NCI-H1694 treated with DMSO at 0.1 percent for 48 hours (cell line): ENCODE results near the gene FASTK.

ENCODE experiments used
- DNase-seq: peaks from one replicate; lab custom pipeline; 2025; lab: John Stamatoyannopoulos, UW

The FASTK gene

DNA sequence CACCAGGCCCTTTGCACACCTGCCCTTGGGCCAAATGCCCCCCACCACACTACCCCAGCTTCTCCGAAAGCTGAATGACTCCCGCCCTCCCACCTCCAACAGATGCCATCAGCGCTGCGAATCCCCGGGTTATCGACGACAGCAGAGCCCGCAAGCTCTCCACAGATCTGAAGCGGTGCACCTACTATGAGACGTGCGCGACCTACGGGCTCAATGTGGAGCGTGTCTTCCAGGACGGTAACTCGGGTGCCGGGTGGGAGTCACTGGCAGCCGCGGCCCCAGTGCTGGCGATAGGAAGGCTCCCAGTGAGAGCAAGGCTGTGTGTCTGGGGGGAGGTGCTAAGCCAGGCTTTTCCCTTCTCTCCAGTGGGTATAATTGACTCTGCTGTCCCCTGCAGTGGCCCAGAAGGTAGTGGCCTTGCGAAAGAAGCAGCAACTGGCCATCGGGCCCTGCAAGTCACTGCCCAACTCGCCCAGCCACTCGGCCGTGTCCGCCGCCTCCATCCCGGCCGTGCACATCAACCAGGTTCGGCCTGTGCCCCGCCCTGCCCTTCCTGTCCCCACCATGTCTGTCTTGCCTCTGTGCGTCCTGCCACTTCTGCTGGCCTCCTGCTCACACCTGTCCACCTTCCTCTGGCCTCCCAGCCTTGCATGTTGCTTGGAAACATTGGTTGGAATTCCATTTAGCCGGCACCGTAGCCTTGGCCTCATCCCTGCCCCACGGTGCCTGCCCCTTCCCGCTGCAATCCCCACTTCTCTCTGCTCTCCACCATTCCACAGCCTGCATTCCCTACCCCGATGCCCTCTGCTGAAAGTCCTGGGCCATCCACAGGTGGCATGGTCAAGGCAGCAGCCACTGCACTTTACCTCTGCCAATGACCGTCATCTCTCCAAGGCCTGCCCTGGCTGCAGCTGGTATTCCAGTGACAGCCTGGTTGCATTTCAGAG, 37.8 kb upstream of the FASTK start:
- DNase-seq, result no peak

DNA sequence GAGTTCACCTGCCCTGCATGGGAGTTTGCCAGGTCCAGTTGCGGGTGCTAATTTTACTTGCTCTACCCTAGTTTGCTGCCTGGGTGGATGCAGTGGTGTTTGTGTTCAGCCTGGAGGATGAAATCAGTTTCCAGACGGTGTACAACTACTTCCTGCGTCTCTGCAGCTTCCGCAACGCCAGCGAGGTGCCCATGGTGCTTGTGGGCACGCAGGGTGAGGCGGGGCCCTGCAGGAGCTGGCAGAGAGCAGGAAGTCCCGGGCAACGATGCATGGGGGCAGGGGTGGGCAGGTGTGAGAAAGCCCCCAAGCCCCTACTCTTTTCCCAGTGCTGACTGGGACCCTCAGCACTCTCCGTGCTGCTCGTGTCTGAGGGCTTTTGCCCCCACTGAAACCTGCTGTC, 37.0 kb upstream of the FASTK start:
- DNase-seq, result no peak

DNA sequence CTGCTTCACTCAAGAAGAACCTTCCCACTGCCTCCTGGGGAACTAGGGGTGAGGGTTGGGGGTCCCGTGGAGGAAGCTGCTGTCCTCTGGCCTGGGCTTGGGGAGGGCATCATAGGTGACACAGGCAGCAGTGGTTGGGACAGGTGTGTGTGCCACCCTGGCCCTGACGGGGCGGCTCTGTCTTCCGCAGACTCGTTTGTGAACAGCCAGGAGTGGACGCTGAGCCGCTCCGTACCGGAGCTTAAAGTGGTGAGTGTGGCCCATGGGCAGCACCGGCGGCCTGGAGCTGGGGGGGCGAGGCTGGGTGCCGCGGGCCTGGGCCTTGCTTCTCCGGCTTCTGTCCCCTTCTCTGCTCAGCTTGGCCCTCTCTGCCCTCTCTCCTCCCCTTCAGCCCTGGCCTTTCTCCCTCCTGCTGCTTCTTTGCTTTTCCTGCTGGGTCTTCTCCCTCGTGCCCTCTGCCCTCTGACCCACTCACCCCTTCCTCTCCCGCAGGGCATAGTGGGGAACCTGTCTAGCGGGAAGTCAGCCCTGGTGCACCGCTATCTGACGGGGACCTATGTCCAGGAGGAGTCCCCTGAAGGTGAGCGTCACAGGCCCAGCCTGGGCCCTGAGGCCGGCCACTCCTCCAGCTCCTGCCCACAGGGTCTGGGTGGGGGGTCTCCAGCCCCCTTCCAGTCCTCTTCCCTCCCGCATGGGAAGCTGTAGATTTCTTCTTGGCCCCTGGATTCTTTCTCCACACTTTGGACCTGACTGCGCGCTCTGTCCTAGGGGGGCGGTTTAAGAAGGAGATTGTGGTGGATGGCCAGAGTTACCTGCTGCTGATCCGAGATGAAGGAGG, 36.2 kb upstream of the FASTK start:
- DNase-seq, result no peak

DNA sequence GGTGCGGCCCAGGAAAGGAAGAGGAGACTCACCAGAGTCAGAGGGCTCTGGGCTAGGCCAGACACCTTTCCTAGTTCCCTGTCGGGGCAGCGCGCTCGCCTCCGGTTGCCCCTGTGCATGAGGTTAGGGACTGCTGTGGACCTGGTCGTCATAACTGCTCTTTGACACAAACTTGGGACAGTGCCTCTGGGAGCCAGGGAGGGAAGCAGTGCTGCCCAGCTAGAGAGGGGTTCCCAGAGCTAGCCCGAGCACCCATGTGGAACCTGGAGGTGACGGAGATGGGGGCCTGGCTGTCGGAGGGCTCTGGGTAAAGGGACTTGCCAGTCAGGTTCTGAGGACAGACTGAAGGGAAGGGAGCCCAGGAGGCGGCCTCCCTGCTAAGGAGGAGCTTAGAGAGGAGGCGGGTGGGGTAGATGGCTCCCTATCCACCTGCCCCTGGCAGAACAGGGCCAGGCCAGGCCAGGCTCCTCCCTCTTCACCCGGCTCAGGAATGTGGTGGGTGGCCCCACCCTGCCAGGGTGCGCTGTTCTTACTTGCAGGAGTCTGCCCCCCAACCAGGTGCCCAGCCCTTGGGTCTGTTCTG, 35.3 kb upstream of the FASTK start:
- no peak for DNase-seq

DNA sequence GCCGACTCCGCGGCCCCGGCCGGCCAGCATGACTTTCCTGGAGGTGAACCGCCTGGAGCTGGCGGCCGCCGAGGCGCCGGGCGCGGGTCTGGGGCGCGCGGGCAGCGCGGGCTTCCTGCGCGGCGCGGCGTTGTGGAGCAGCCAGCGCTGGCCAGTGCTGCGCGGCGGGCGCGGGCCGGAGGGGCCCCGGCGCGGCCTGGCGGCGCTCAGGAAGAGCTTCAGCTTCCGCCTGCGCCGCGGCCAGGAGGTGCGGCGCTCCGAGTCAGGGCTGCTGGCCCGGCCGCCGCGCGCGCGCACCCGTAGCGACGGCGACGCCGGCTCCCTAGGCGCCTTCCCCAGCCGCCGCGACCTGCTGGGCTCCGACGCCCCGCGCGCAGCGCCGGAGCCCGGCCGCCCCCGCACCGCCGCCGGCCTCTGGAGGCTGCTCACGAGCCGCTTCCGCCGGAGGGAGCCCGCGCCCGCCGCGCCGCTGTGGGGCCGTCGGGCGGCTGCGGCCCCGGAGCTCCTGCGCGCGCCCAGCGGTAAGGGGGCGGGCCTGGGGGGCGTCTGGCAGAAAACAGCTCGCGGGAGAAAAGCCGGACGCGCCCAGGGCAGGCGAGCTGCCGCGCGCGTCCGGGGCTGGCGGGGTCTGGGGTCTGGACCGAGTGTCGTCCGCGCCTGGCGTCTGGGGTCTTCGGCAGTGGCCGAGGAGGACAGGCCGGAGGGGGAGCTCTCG, 34.7 kb upstream of the FASTK start:
- DNase-seq, result no peak

DNA sequence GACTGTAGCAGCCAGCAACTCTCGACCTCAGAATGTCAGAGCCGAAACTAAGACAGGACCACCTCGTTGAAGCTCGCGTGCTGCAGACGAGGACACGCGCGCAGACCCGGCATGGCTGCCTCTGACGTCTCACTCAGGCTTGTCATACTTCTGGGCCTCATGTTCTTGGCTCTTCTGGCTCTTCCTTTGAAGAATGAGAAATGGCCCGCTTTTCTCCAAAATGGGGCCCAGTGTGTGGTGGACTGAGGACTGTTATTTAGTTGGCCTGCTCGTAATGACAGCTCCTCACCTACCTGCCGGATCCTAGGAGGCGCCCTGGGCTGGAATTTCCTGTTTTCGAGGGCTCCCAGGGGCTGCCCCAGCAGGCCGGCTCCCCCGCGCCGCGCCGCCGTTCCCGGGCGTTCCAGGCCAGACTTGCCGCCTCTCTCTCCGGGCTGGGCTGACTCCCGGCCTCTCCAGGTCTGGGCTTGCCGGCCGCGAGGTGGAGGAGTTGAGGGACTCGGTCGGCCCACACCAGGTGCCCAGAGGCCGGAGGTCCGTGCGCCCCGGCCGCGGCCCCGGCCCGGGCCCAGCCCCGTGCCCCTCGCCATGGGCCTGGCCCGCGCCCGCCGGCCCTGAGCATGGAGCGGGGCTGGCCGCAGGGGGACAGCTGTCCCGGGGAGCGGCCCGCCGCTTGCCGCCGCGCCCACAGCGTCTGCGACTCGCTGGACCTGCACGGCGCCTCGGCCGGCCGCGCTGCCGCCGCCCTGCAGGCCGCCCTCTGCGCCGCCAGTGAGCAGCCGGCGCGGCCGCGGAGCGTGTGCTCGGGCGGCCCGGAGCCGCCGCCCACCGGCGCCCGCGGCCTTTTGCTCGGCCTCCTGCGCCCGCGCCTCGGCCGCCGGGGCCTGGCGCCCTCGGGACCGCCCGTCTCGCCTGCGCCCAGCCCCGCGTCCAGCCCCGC, 33.8 kb upstream of the FASTK start:
- no peak for DNase-seq

DNA sequence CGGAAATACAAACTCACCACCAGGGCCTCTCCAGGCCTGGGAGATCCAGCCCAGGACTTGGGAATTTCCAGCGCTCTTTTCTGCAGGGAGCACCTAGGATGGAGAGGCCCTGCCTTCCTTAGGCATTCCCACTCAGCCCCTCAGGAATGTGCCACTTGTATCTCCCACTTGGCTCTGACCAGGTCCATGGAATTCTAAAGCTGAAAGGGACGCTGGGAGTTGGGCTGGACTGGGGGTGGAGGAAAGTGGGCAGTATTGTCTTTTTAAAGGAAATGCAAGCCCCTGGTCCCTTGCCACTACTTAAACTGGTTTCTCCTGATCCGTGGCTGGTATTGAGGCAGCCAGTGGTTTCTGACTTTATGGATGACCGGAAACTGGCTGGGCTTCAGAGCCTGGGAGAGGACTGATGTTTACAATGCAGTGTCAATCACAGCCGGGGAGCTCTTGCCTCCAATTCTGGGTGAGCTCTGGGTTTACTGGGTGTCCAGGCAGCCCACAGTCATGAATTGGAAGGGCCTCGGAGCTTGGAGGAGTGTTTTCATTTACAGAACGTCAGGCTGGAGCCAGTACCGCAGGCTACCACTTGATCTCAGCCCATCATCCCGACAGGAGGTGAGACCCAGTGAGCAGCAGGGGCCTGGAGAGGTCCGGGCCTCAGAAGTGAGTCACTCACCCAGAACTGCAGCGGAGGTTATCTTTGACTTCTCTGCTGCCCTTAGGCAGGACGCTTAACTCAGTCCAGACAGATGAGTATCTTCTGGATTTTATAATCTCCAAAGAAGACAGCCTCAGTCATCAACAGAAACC, 32.9 kb upstream of the FASTK start:
- DNase-seq, result no peak

DNA sequence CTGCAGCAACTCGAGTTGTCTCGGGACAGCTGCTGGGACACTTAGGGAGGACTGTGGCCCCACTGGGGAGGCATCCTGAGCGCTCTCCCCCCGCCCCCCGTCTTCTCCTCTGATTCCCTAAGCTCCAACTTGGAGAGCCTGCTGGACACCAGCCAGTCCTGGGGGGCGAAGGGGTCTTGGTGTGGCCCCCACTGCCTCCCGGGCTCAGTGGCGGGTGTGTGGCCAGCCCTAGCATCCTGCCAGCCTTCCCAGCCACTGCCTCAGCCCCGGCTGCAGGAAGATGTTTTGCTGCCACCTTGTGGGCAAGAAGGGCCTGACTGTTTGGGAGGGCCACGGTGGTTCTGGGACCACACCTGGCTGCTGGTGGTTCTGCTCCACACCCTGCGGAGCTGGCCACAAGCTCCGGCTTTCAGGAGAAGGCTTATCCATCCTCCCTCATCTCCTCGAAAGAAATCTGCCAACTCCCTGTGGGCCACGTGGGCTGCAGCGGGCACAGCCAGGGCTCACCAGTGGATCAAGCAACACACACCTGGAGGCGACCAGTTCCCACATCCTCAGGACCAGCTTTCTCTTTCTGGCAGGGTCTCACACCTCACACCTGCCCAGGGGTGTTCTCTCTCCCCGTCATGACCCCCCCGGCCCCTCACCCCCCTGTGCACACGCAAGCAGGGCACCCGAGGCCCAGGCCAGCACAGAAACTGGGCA, 30.5 kb upstream of the FASTK start:
- DNase-seq, result peak; percentile 13

DNA sequence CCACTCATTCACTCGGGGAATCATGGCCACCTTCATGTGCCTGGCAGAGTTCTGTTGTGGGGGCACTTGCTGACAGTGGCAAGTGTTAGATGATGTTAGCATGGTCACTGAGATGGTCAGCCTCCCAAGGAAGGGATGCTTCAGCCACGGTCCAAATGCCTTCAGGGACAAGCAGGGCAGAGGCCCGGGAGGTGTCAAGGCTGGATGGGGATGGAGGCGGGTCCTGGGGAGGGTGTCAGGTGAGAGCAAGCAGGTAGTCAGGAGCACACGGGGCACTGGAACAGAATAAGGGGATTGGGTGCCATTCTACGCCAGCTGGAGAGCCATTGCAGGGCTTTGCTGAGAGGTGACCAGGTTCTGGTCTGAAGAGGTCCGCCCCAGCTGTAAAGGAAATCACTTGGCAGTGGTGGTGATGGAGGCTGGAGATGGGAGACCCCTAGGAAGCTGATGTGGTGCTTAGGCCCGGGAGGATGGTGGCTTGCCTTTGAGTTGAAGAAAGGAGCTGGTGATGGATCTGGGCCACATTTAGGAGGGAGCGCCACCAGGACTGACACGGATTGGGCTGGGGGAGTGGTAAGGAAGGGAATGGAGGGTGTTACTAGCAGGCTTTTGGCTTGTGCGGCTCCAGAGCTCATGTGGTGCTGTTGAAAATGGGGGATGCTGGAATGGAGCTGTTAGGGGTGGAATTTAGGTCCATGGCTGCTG, 29.8 kb upstream of the FASTK start:
- no peak for DNase-seq

DNA sequence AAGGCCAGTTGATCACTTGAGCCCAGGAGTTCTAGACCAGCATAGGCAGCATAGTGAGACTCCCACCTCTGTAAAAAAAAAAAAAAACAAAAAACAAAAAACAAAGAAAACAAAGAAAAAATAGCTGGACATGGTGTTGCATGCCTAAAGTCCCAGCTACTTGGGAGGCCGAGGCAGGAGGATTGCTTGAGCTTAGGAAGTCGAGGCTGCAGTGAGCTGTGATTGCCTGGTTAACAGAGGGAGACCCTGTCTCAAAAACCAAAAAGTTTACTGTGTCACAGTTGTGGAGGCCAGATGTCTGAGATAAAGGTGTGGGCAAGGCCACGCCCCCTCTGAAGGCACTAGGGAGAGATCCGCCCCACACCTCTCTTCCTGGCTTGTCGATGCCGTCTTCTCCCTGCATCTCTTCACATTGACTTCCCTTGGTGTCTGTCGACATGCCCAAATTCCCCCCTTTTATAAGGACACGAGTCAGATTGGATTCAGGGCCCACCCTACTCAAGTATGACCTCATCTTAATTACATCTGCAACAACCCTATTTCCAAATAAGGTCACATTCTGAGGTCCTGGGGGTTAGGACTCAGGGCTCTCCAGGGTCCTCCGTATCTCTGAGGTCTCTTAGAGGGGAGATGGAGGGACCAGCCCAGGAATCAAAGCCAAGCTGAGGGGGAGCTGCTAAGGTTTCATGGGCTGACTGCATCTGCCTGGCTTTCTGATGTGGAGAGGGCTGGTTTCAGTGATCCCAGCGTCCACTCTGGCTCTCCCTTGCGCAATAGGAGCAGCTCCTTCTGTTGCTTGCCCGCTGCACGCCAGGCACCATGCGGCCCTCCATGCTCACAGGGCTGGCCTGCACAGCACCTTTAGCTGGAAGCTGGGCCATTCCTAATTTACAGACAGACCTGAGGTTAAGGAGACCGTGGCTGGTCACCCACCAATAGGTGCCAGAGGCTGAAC, 28.8 kb upstream of the FASTK start:
- no peak for DNase-seq

DNA sequence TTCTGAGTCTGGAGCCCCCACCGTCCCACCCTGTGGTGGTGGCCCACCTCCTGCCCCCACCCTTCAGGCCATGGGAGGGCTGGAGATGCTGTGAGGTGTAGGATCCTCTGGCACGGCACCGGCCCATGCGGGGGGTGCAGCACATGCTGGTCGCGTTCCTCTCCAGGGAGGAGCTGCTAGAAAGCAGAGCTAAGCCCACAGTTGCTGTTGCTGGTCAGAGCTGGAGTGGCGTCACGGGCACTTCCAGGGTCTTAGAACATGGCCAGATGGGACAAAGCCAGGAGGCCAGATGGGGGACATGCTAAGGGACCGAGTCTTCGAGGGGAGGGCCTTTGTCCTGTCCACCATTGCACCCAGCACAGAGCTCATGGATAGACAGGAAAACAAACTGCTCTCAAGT, 27.3 kb upstream of the FASTK start:
- no peak for DNase-seq

DNA sequence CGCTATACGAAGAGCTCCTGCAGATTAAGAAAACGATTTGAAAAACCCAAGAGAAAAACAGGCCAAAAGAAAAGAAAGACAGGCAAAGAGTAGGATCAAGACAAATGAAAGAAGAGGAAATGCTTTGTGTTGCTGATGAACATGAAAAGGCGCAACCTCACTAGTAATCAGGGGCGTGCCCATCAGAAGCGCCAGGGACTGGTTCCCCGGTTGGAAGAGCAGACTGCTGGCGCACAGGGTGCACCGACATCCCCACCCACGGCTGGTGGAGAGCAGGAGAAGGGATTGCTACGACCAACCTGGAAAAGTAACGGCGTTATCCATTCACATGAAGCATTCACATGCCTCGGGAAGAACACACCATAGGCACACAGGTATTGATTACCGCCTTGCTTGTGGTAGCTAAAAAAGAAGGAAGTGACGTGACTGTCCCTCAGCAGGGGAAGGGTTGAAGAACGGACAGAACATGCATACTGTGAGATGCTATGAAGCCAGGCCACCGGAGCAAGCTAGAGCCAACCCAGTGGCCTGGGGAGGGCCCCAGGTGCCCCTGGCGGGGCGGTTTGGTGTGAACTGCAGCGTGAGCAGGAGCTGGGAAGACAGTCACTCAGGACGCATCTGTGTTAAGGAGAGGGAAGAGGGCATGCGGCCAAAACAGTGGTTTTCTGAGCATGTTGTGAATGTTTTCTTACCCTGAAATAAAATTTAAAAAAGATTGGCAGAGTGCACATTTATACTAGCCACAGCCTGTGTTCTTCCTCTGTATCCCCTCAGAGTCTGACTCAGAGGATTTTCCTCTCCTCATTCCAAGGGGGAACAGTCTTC, 24.0 kb upstream of the FASTK start:
- no peak for DNase-seq

DNA sequence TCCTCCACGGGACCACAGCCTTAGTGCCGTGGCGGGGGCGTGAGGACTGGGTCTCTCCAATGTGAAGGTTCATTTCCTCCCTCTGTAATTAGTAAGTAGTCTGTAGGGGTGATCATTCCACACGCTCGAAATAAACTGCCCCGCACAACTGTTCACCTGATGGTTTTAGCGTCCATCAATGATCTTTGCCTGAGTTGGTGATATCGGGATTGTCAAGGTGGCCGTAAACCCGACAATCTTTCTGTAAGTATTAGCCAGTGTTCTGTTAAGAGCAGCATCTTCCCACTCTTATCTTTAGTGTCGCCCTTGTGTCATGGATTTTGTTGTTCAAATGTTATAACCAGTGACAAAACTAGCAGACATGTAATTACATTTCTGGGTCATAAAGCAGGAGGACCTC, 23.4 kb upstream of the FASTK start:
- DNase-seq, result no peak

DNA sequence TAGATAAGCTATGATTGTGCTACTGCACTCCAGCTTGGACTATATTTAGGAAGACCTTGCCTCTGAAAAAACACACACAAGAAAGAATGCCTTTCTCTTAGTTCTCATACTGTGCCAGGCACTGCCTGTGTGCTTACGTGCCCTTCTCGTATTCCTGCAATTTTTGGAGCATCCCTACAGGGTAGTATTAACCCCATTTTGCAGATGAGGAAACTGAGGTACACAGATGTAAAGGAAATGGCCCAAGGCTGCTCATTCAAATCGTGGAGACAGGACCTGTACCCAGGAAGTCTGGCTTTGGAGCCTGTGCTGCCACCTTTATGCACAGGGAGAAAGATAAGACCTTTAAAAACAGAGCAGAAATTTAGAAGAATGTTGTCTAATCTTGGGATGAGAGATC, 22.4 kb upstream of the FASTK start:
- no peak for DNase-seq

DNA sequence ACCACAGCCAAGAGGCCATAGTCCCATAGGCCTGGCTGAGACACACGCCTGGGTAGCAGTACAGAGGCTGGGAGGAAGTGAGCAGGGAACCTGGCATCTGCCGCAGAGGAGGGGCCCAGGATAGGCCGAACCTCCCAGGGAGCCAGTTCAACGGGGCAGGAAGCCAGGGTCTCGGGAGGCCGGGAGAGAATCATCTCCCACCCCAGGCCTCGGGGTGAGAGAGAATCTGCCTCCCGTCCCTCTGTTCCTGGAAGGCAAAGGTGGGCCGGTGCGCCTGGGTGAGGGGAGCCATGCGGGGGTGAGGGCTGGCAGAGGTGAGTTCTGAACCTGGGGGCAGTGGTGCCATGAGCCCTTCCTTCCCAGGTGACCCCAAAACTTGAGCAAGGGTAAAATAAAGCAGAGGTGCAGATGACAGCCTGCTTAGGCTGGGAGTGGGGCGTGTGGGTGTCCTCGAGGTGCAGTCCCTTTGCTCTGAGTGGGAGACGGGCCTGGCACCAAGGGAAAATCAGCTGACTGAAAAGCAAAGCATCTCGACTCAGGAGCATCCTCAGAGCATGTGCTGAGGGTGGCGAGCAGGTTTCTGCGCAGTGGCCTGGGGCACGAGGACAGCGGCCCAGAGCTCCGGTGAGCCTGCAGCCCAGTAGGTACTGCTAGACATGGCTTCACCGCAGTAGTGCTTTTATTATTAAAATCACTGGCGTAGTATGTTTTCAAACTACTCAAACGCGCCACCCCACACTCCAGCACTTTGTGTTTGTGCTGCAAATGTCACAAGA, 21.2 kb upstream of the FASTK start:
- no peak for DNase-seq

DNA sequence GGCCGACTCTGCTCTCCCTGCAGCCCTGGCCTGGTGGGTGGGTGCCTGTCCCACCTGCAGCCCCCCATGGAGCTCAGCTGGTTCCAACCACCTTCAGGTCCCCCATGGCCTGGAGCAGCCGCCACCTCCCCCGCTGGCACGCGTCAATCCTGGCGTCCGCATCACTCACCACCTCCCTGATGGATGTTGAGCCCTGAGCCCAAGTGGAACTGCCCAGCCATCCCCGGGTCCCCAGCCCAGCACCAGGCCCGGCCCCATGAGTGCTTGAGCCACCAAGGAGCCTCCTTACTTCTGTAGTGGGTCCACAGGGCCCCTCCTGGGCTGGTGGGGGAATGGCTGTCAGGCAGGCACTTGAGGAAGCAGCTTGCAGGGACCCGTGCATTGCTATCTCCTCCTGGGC, 20.3 kb upstream of the FASTK start:
- no peak for DNase-seq
